ENCODE measurements around the gene B3GLCT. TPM values are rescaled to one million over a fixed set of nuclear protein-coding genes. Genes with fewer than 3 reads are reported as not detected.

Gene B3GLCT
- total and polyA plus RNA-seq, 2 donors (not counting 3 experiments of a cell fraction or from before 2014, with no cell fraction given) = 5.2 to 14.6 TPM

- BruUV-seq (replicated peaks) = no TSS peak
- Histone ChIP-seq H3K4me3 (replicated peaks in 1 of 3; ENCODE audit: insufficient read depth in 1 of 3, low read depth in 1 of 3, low read length in 3 of 3) (no peak overlapping the region), H2AFZ (ENCODE audit: low read depth, low read length) (no peak overlapping the region), H4K20me1 (replicated peaks; ENCODE audit: control insufficient read depth, extremely low read depth, insufficient read depth, low read length) (peaks cover 2% of the 10 kb centered on the region), H3K4me1 (ENCODE audit: control insufficient read depth, extremely low read depth, insufficient read depth, low read length) (peaks cover 9% of the 10 kb centered on the region), H3K9me1 (replicated peaks; ENCODE audit: control insufficient read depth, extremely low read depth, insufficient read depth, low read length) (no peaks in the 10 kb centered on the region), H3K4me2 (ENCODE audit: insufficient read depth, low read length) (no peak overlapping the region), H3K36me3 (ENCODE audit: control insufficient read depth in 2 of 2, extremely low read depth in 1 of 2, insufficient read depth in 2 of 2, low read length in 2 of 2) (no peaks in the 10 kb centered on the region), H3K9ac (replicated peaks; ENCODE audit: extremely low read depth, insufficient read depth, low read length) (no peak overlapping the region), H3K79me2 (ENCODE audit: control insufficient read depth, insufficient read depth, low read length) (no peaks in the 10 kb centered on the region), H3K27ac (ENCODE audit: insufficient read depth, low read depth, low read length) (no peak overlapping the region), H3K27me3 (ENCODE audit: control insufficient read depth in 2 of 2, insufficient read depth in 2 of 2, low read length in 2 of 2) (no peaks in the 10 kb centered on the region), H3K9me3 (replicated peaks; ENCODE audit: control insufficient read depth, insufficient read depth, low read length) (no peaks in the 10 kb centered on the region)
- intact Hi-C loops (cut with micrococcal nuclease) (no loop called here), dilution Hi-C loops (cut with MboI; ENCODE audit: extremely low pct_ligation_motif_present, low sequenced_read_pairs) (no loop called here)
- DNase-seq (ENCODE audit: low read depth, low spot score) (peak; percentile 63), FAIRE-seq (peak; percentile 42)
- CTCF ChIA-PET = interaction anchor here (1.1 kb wide), 1 partner anchor 10 kb away, joined by 3 read pairs; no protein-coding TSS in a partner anchor
- POLR2A ChIA-PET = no interaction called here
- peak; percentile 68 for TF ChIP-seq FOS (IDR thresholded peaks at IDR 0.05; ENCODE audit: borderline replicate concordance, insufficient read depth, low read length)
- no peak for TF ChIP-seq GATA2 (IDR thresholded peaks at IDR 0.05; ENCODE audit: insufficient read depth, insufficient read length, low read depth, low read length)
- no peak for TF ChIP-seq POLR2AphosphoS5 (IDR thresholded peaks at IDR 0.05; ENCODE audit: insufficient read depth, low read depth, low read length)
- no peak for TF ChIP-seq POLR2A (IDR thresholded peaks at IDR 0.05; ENCODE audit: low read depth, low read length)
- no peak for TF ChIP-seq CTCF (IDR thresholded peaks at IDR 0.05; ENCODE audit: extremely low read depth in 1 of 2, insufficient read depth in 1 of 2, low read depth in 1 of 2, low read length in 2 of 2)
- no peak for TF ChIP-seq EZH2 (IDR thresholded peaks at IDR 0.05; ENCODE audit: borderline replicate concordance, low read depth, low read length, severe bottlenecking)
- TF ChIP-seq MYC (IDR thresholded peaks at IDR 0.05; ENCODE audit: low read depth, low read length) = no peak
- TF ChIP-seq JUN (IDR thresholded peaks at IDR 0.05; ENCODE audit: borderline replicate concordance, insufficient read depth, insufficient read length, low read depth) = peak; percentile 81
- no peak for TF ChIP-seq MAX (IDR thresholded peaks at IDR 0.05; ENCODE audit: insufficient read depth, insufficient read length)
Observed at GRCh38 chr13:31204592-31204991, 4.8 kb downstream of the B3GLCT start.

Data from endothelial cell of umbilical vein (primary cell).